HG03558 (cell line): ENCODE data around the gene CBLN1.
A peak's percentile ranks its signal among the peaks of the same experiment; 100 is the strongest.

Source experiments
- ATAC-seq: cut with Tn5 transposase; IDR thresholded peaks from one replicate; pipeline ENCODE4 v1.9.1; 2021; ENCODE audit warnings: moderate number of reproducible peaks; ENCODE audit not compliant: unreplicated experiment; ENCODE audit errors: extremely low read depth

The CBLN1 gene

DNA sequence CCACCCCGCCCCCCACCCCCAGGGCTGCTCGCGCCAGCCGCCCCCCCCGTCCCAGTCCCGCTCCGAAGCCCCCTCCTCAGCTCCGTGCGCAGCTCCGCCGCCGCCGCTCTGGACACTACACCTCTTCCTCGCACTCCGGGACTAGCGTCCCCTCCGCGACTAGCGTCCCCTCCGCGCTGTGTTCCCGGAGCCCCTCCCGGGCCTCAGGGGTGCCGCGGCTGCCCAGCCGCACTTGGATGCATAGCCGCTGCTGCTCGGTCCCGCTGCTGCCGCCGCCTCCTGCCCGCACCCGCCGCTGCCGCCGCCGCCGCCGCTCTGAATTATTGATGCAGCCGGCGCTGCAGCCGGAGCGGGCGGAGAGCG is at the start of gene CBLN1:
Gene CBLN1 (minus strand): TSS at position 359 of the 363 bp plus-strand sequence. CDS start 373 bp downstream, outside the sequence.
- no peak for ATAC-seq

DNA sequence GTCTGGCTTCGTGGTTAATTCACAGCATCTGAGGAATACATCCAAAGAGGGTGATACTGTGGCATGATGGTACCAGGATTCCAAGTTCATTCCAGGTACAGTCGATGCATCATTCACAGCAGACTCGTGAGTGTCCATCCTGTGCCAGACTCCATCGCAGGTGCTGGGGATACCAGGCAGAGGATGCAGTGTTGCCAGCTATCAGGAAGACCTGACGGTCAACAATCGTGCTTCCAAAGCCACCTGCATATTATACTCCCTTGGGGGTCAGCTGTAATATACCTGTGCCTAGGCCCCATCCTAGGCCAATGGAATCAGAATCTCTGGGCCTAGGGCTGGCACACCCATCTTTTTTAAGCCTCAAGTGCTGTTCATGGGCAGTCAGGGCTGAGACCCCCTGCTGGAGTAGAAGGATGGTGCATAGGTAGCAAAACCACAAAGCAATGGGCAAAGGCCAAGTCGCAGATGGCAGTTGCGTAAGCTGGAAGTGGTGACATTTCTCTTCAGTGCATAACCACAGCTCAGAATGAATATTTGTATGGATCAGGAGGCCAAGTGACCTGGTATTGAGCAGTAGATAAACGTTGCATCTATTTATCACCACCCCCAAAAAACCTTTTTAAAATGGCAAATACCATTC is 49.0 kb upstream of the CBLN1 start:
- no peak for ATAC-seq

DNA sequence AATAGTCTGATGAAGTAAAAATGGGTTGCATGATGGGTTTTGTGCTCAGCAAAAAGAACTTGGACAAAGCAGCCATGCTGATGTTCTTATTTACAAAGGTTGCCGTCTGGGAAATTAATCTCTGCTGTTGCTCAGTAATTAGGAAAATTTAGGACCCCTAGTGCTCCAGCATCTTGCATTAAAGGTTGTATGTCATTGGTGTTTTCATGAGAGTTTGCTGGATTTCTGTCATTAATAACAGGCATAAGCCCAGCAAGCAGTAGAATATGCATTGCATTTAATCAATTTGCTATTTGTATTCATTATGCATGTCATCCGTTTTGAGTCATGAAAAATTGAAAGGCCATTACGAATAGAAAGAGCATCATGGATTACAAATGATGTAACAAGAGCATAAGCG is 46.7 kb upstream of the CBLN1 start:
- no peak for ATAC-seq

- no peak for ATAC-seq
Measured at GRCh38 chr16:49327466-49327865, 45.8 kb upstream of the CBLN1 start.

DNA sequence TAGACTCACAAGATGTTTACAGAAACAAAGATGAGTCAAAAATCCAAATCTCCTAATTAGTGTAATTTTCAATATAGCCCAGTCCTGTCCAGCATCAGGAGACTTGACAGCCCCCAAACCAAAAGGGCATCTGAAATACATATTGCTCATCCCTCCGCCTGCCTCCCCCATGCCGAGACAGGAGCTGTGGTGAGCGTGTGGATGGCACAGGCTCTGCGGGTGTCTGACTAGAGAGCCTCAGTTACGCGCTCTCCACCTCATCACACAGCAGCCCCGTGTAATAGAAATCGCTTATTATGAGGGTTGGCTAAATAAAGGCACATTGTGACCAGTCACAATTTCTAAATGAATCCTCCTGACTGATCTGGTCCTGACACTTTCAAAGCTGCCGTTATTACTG is 43.1 kb upstream of the CBLN1 start:
- no peak for ATAC-seq

DNA sequence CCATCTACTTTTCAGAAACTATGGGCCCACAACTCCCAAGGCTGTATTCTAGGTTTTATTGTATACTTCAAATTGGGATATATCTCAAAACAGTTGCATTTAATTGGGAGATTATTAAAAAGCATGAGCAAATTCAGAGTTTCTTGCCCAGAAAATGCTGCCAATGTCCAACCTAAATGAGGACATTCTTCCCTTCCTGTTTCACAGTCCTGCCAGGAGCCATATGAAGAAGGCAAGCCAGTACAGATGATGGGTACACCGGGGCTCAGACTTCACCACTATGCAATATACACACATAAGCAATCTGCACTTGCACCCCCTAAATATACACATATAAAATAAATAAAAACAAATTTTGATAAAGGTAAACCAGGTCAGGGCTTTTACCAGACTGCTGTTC is 34.0 kb upstream of the CBLN1 start:
- ATAC-seq: no peak

- ATAC-seq: no peak
Measured at GRCh38 chr16:49312389-49312985, 30.8 kb upstream of the CBLN1 start.

GRCh38 chr16:49311823-49312222 is 30.2 kb upstream of the CBLN1 start:
- ATAC-seq: no peak

- no peak for ATAC-seq
Measured at GRCh38 chr16:49307176-49307575, 25.5 kb upstream of the CBLN1 start.

DNA sequence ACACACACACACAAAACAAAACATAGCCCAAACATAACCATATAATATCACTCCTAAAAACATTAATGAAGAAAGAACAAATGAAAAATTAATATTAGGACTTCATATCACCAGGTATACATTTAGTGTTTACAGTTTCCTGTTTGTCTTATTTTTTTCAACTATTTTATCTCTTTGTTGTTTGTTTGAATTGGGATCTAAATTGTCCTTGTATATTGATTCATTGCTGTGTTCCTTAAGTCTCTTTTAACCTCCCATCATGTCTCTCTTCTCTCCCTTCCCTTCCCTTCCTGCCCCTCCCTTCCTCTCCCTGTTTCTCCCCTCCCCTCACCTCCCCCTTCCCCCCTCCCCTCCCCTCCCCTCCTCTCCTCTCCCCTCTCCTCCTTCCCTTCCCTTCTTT is 23.8 kb upstream of the CBLN1 start:
- ATAC-seq: no peak

DNA sequence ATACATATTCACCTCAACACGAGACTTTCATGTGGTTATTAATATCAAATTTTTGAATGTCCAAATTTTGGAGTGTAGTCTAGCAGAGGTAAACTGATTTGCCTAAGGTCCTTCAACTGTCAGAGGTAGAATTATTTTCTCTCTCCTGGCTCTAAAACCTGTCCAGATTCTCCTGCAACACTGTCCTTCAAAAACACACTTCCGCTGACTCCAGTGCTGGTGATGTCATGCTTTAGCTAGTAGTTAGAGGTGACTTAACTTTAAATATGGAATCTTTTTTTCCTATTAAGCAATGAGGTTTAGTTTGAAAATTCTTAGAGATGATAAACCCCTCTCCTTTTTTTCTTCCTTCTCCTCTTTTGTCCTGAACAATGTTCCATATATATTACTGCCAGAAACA is 10.8 kb upstream of the CBLN1 start:
- no peak for ATAC-seq

GRCh38 chr16:49287572-49287971 is 5.9 kb upstream of the CBLN1 start:
- ATAC-seq: no peak

GRCh38 chr16:49284962-49285361 is 3.3 kb upstream of the CBLN1 start:
- ATAC-seq: no peak

DNA sequence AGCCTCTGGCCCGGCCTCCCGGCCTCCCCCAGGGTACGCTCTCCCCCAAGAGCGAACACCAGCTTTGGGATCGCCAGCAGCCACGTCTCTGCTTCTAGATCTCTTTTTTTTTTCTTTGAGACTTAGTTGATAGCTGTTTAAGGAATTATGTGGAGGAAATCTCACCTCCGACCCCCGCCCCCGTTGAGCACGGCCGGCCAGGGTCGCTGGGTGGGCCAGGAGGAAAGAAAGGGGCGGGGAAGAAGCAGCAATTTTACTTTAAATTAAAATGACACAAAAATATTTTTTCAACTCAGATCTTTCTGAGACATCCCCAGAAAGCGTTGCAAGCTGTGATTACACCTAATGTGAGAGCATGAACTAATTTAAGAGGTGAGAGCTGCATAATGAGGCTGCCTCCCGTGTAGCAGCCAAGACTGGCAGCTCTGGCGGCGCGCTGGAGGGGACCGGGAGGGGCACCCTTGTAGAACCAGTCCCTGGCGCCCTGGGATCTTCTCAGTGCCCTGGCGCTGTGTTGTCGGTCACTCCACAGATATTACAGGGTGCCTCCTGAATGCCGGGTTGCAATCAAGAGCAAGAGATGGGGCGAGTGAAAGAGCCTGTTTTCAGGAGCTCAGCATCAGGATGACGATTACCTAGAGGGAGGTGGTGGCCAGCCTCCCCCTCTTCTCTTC is 1.9 kb upstream of the CBLN1 start:
- no peak for ATAC-seq

DNA sequence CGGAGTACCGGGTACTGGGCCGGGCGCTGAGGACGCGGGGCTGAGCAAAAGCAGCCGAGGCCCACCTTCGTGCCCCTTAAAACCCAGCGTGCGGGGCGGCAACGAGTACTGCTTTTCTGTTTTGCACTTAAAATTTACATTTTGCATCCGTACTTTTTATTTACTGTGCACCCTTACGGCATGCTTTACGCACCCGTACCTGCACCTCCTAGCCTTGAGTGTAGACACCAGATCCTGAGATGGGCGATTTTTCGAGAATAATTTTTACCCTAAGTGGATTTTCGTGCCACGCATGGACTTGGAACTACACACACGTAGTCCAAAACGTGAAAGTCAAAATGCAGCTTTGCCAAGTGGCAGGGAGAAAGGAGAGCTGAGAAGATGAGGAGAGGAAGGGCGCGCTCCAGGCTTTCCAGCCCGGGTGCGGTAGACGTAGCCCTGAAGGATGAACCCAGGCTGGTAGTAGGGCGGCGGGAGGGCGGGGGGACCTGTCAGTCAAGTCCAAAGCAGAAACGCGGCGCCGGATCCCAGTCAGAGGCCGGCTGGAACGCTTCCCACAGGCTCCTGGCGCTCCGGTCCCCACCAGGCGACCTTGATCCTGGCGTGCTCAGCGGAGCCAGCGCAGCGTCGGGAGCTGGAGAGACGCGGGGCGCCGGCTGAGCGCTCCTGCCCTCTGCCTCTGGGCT is 1.2 kb upstream of the CBLN1 start:
- ATAC-seq: no peak

GRCh38 chr16:49281843-49282642 is 405 bp upstream of the CBLN1 start:
- peak; percentile 73 for ATAC-seq

DNA sequence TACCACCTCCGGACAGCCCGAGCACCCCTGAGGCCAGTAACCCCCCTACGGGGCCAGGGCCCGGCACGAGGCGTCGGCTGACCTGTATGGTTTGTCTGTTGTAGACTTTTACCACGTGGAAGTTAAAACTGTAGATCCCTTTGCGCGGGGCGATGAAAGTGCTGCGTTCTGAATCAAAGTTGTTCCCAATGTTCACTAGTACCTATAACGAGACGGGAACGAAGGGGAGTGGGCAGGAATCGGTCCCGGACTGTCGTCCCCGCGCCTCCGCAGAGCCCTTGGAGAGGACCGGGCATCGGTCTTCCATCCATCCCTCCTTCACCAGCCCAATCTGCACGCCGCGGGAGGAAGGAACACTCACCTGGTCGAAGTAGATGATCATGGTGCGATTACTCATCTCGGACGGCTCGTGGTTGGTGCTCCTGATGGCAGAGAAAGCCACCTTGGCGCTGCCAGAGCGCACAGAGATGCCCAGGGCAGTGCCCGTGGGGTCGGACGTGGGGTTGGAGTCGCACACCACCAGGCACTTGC is 732 bp downstream of the CBLN1 start:
- no peak for ATAC-seq

DNA sequence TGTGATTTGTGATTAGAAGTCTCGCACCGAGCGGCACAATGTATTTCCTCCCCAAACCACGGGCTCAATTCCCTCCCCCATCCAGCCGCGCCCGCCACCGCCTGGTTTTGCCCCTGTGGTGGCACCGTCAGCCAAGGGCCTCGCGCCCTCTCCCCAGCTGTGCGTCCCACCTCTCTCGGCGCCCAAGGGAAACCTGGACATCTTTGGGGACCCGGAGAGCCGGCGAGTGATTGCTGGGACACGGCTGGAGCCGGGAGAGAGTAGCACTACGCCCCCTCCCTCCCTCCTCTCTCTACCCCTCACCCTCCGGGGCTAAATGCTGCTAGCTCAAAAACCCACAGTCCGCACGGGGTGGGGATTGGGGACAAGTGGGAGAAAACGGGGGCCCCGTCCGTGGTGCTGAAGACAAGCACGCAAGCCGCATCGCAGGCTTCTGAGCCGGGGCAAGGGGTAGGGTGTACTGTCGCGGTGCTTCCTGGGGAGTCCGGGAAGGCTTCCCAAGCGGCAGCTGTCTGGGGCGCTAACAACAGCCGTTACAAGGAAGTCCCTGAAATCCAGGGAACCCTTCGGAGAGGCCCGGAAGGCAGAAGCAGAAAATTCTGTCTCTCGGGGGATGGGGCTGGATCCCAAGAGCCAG is 1.4 kb downstream of the CBLN1 start:
- no peak for ATAC-seq

DNA sequence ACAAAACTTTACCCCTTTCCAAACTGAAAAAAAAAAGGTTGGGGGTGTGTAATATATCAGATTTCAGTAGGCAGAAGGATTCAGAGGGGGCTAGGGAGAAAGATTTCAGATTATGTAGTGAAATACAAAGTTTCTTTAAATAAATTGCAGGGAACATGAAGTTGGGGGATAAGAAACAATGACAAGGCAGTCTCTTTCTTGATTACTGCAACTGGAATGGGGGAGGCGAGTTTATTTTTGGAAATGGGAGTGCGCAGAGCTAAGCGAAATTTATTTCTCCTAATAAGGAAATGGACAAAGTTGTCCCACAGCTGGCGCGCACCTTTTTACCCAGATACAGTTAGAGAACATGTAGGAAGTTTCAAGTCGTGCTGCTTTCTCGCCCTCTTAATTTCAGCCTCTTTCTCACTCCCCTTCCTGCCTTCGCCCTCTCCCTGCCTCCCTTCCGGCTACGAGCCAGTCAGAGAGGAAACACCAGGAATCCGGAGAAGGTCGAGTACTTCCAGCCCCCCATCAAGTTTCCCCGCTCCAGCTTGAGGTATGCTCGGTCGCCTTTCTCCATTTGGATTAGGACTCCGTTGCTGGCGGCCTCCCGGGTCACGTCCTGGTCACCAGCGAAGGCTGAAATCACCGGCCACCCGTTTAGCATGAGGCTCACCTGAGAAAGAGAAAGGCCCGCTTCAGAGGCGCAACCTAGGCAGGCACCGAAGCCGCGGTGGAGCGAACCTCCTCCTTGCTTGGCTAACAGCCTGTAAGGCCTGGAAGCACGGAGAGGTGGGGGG is 2.5 kb downstream of the CBLN1 start:
- no peak for ATAC-seq
